ENCODE measurements around the gene SLC5A5. TPM values are rescaled to one million over a fixed set of nuclear protein-coding genes. Genes with fewer than 3 reads are reported as not detected.
A peak's percentile ranks its signal among the peaks of the same experiment; 100 is the strongest.

SLC5A5 gene
- total RNA-seq, 4 donors from 2014 or later = 0.34 to 4.3 (median 2.6) TPM

DNA sequence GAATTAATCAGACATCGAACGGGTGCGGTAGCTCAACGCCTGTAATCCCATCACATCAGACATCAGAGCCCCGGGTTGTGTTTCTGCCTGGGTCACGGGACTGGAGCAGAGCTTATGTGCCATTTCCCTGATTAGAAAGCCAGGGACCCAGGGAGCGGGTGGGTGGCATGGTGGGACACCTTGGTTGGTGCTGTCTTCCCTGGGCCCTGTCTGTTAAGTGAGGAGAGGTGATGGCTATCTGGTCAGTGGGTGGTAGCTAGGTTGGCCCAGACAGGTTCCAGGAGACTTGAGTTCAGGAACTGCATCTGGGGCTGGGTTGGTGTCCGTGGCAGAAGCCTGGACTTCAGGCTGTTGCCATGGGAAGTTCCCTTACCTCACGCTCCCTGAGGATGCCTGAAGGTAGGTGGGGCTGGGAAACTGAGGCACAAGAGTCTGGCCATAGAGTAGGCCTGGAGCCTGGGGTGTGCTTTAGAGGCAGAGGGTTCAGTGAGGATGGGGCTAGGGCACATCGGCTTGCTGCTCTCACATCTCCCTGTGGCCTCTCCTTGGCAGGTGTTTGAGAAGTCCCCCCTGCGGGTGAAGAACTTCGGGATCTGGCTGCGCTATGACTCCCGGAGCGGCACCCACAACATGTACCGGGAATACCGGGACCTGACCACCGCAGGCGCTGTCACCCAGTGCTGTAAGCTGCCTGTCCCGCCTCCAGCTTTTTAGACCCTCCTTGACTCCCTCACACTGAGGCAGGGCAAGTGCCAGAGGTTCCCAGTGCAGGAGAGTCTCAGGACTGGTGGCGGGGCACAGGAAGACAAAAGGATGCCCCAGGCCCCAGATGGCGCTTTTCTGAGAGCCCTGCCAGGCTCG lies 10.0 kb upstream of the SLC5A5 start:
- DNase-seq = no peak
- H3K4me3 ChIP-seq (replicated peaks in 1 of 3) = no peak overlapping the region
- H3K4me1 ChIP-seq = peaks cover 48 to 61% of the 10 kb centered on the region in 2 donors
- H3K36me3 ChIP-seq = peaks cover 24 to 30% of the 10 kb centered on the region in 2 donors
- no peak for TF ChIP-seq POLR2A (IDR thresholded peaks at IDR 0.05)
- TF ChIP-seq, protein P1, sequence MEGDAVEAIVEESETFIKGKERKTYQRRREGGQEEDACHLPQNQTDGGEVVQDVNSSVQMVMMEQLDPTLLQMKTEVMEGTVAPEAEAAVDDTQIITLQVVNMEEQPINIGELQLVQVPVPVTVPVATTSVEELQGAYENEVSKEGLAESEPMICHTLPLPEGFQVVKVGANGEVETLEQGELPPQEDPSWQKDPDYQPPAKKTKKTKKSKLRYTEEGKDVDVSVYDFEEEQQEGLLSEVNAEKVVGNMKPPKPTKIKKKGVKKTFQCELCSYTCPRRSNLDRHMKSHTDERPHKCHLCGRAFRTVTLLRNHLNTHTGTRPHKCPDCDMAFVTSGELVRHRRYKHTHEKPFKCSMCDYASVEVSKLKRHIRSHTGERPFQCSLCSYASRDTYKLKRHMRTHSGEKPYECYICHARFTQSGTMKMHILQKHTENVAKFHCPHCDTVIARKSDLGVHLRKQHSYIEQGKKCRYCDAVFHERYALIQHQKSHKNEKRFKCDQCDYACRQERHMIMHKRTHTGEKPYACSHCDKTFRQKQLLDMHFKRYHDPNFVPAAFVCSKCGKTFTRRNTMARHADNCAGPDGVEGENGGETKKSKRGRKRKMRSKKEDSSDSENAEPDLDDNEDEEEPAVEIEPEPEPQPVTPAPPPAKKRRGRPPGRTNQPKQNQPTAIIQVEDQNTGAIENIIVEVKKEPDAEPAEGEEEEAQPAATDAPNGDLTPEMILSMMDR (IDR thresholded peaks at IDR 0.05) = no peak
- H3K9me3 ChIP-seq = no peaks in the 10 kb centered on the region
- intact Hi-C loops (cut with DNase I) = loop anchor here (5.0 kb wide), 2 partner anchors 136 to 196 kb away; no protein-coding TSS in a partner anchor
- peak overlapping the region; percentile 63 to 85 (median 84) for H3K27ac ChIP-seq
- H3K27me3 ChIP-seq = no peaks in the 10 kb centered on the region
- 78 to 86% methylated on average over 15 to 22 of the region's 23 CpGs for WGBS, 2 donors

DNA sequence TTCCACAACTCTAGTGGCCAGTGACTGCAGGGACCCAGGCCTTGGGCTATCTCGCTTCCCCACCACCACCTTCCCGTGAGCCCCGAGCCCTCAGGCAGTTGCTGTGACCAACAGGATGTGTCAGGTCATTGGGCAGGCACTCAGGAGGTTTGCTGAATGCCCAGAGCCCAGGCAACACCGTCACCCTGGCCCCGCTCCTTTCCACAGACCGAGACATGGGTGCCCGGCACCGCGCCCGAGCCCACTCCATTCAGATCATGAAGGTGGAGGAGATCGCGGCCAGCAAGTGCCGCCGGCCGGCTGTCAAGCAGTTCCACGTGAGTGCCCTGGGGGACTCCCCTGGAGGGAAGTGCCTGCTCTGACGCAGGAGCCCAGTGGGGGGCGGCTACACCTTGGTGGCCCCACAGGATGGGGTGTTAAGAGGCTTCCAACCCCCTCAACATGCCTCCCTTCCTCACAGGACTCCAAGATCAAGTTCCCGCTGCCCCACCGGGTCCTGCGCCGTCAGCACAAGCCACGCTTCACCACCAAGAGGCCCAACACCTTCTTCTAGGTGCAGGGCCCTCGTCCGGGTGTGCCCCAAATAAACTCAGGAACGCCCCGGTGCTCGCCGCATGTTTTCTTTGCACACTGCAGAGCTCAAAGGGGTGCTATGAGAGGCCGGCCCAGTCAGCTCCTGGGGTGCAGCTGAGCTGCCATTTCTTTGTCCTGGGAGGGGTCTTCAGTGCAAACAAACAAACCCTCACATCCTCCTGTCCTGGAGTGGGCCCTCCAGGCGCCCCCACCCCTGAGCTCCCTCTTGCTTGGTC lies 8.8 kb upstream of the SLC5A5 start:
- Histone ChIP-seq H3K4me3 (replicated peaks in 1 of 3) (no peak overlapping the region), H3K9me3 (no peaks in the 10 kb centered on the region), H3K27me3 (no peaks in the 10 kb centered on the region), H3K36me3 (peaks cover 24 to 30% of the 10 kb centered on the region in 2 donors), H3K27ac (peak overlapping the region; percentile 63 to 85 (median 84)), H3K4me1 (peaks cover 54 to 70% of the 10 kb centered on the region in 2 donors)
- no peak for TF ChIP-seq POLR2A (IDR thresholded peaks at IDR 0.05)
- TF ChIP-seq, protein P1 (IDR thresholded peaks at IDR 0.05) = no peak
- WGBS, 2 donors = 30 to 43% methylated on average over 12 to 26 of the region's 31 CpGs
- peak; percentile 83 to 94 for DNase-seq
- intact Hi-C loops (cut with DNase I) = loop anchor here (5.0 kb wide), 2 partner anchors 134 to 194 kb away; no protein-coding TSS in a partner anchor

DNA sequence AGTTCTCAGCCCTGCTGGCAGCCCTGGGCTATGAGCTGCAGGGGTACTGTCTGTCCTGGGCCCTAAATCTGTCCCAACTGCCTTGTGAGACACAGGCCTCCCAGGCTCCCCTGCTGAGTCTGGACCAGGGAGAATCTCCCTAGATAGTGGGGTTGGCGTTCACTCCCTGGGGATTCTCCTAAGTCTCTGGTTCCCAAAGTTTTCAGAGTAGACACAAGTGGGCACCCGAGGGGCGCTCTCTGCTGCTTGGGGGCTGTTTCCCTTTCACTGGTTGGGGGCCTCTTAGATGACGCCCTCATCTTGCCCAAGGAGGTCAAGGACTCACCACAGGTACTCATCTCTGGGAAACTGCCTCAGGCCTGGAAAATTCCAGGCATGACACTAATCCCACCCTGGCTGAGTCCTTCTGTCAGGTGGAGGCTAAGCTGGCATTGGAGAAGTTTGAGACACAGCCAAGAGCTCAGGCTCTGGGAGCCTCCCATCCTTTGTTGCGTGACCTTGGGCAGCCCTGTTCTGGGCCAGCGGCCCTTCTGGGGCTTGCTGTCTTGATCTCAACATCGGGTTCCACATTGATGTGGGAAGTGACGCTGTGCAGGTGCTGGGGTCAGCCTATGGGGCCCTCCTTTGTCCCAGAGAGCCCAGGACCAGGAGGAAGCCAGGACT lies 8.1 kb upstream of the SLC5A5 start:
- Histone ChIP-seq H3K4me3 (replicated peaks in 1 of 3) (no peak overlapping the region), H3K27ac (peak overlapping the region; percentile 63 to 85 (median 84)), H3K27me3 (no peaks in the 10 kb centered on the region), H3K9me3 (no peaks in the 10 kb centered on the region), H3K36me3 (peaks cover 24 to 30% of the 10 kb centered on the region in 2 donors), H3K4me1 (peaks cover 54 to 70% of the 10 kb centered on the region in 2 donors)
- intact Hi-C loops (cut with DNase I) = loop anchor here (5.0 kb wide), 2 partner anchors 134 to 194 kb away; no protein-coding TSS in a partner anchor
- TF ChIP-seq, protein P1 (IDR thresholded peaks at IDR 0.05) = no peak
- TF ChIP-seq POLR2A (IDR thresholded peaks at IDR 0.05) = no peak
- DNase-seq = peak; percentile 88
- 35 to 48% methylated on average over 5 to 8 of the region's 8 CpGs for WGBS, 2 donors

DNA sequence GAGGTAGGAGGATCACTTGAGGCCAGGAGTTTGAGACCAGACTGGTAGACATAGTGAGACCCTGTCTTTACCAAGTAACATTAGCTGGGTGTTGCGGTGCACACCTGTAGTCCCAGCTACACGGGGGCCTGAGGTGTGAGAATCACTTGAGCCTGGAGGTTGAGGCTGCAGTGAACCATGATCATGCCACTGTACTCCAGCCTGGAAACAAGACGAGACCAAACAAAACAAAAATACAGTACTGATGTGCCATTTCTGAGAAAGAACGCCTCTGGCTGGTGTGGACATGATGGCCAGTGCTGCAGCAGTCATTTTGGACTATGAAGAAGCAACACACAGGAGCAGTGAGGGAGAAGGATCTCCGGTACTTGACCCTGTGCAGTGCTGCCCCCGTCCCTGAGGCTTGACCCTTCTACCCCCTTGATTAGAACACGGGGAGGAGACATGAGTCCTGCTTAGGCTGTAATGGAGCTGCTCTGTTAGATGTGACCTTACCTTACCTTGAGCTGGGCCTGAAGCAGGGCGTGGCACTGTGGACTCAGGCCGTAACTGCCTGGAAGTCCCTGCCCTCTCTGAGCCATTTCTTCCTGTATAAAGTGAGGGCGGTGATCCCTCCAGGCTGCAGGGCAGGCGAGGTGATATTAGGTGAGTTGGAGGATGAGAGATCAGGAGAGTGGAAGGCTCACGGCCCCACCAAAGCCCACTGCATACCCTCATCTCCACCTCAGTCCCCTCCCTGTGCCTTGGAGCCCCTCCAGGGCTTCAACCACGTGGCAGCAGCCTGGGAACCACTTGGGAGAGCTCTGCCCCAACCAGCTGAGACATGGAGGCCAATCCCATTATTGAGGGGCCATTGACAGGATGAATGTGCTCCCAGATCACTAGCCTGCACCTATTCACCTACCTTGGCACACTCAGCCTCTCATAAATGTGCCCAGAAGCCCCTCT lies 6.1 kb upstream of the SLC5A5 start:
- intact Hi-C loops (cut with DNase I) = no loop called here
- peak overlapping the region in 1 of 3 donors; percentile 84 for H3K27ac ChIP-seq
- peaks cover 24 to 30% of the 10 kb centered on the region in 2 donors for H3K36me3 ChIP-seq
- no peak for DNase-seq
- 65 to 70% methylated on average over 11 to 13 of the region's 13 CpGs for WGBS, 2 donors
- H3K9me3 ChIP-seq = no peaks in the 10 kb centered on the region
- peaks cover 51 to 69% of the 10 kb centered on the region in 2 donors for H3K4me1 ChIP-seq
- no peak overlapping the region for H3K4me3 ChIP-seq (replicated peaks in 1 of 3)
- TF ChIP-seq, protein P1 (IDR thresholded peaks at IDR 0.05) = no peak
- H3K27me3 ChIP-seq = no peaks in the 10 kb centered on the region
